ENCODE measurements around the gene SLC66A1.

Gene SLC66A1

GRCh38 chr1:19306941-19307340 lies 5.2 kb upstream of the SLC66A1 start:
- DNase-seq, result no peak

DNA sequence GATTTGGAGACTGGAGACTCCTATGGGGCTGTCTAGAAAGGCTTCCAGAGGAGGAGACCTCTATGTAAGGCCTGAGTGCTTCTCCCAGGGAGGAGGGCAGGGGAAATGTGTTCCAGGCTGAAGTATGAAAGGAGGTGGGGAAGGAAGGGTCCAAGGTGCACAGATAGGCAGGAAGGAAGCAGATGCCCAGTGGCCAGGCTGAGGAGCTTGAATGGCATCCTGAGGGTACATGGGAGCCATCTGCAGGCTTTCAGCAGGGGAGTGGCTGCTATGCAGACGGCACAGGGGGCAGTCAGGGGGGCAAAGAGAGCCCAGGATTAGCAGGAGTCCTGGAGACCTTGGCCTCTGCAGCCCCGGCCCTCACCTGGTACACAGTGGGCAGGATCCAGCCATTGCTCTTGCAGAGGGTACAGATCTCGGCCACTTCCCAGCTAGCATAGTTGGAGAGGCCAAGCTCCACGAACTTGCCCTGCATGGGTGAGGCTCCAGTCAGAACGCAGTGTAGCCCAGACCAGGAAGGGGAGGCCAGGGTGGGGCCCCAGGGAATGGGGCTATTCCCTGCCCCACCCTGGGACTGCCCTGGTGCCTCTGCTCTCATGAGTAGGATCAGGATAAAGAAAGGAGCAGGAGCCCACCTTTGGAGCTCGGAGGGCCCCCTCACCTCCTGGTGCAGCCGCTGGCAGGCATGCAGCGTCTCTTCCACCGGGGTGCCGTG lies 4.2 kb upstream of the SLC66A1 start:
- no peak for DNase-seq

DNA sequence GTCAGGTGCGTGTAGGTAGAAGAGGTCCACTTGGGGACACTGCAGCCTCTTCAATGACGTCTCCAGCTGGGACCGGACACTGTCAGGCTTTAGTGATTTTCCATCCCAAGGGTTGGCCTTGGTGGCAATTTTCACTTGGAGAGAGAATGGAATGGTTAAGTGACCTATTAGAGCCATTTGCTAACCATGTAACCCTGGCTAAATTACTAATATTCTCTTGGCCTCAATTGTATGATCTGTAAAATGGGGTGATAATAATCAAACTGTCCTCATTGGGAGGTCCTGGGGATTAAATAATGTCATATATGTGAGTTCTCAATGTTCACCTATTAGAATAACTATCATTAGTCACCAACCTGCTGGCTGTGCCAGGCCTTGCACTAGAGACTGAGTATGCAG lies 3.6 kb upstream of the SLC66A1 start:
- DNase-seq, result no peak

DNA sequence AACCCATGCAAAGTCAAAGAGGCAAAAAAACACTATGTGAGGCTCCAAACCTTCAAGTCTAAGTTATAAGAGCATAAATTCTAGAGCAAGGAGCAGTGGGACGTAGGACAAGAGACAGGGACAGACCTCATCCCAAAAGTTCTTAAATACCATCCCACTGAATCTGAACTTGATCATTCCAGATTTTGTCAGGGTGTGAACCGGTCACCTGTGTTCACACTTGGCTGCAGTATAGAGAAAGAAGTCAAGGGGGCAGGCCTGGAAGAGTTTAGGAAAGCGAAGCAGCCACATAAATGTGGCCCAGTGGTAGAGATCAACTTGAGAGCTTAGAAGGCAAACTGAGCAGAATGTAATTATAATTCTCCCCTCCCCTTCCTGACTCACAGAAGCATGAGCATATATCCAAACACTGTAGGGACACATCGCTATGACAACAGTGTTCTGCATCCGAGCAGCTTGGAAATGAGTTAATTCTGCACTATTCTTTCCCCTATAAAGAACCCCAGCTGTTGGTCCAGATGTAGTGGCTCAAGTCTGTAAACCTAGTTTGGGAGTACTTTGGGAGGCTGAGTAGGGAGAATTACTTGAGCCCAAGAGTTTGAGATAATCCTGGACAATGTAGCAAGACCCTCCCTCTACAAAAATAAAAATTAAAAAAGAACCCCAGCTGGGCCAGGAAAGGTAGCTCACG lies 2.9 kb upstream of the SLC66A1 start:
- no peak for DNase-seq

DNA sequence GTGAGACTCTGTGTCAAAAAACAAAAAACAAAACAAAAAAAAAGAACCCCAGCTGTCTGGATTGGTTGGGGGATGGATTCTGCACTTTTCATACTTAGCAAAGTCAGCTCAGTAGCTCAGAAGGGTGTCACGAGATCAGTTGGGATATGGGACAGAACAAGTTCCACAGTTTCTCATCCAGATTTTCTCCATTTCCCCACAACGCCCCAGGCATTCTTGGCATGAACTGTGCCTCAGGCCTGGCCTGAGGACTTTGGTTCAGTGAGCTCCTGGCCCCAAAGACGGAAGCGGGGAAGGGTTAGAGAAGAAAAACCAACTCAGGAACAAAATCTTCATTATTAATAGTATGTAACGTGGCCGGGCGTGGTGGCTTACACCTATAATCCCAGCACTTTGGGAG lies 2.1 kb upstream of the SLC66A1 start:
- DNase-seq, result no peak

DNA sequence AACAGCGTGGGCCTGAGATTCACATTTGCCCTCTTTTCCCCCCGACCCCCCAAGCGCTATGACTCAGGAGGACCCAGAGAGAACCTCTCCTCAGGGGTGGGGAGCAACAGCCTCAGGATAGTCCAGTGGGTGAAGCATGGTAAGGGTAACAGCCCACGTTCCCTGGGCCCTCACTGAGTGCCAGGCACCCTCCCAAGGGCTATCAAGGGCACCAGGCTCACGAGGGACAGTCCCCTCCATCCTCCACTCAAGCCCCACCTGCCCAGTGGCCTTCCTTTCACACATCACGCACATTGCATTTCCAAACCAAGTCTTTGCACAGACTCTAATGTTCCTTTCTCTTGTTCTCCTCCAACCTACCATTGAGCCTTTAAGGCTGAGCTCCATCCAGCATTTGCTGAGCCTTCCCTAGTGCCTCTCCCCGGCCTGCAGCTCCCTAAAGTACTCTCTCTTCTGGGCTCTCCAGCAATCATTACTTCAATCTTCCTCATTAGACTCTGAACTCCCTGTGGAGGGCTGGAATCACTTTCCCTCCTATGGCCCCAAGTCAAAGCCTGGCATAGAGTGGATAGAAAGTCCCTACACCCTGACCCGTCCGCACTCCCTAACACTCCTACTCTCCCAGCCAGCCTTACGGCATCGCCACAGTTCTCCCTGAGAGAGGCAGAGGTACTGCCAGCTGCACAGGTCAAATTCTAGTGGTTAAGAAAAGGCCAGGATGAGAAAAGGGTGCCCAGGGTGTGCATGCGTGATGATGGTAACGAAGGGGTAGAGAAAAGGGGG lies 1.2 kb upstream of the SLC66A1 start:
- DNase-seq, result no peak

DNA sequence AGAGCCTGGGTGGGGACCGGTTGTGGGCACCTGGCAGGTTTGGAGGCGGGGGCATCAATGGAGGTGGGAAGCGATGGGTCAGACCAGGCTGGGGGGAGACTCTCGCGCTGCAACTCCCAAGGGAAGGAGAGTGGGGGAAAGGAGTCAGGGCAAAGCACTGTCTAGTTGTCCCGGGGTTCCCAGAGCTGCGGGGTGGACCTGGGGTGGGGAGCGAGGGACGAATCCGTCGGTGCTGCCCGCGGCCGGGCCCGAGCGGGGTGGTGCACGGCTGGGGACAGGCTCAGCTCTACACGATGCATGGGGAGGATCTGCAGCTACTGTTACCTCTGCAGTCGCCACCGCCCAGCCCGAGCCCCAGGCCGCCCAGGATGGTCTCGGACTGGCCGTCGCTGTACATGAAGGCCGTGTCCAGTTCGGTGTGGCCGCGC lies 609 bp upstream of the SLC66A1 start:
- peak; percentile 26 to 28 for DNase-seq

- DNase-seq, result no peak
Measured at GRCh38 chr1:19312782-19313635, 883 bp downstream of the SLC66A1 start.

GRCh38 chr1:19313636-19313959 lies 1.5 kb downstream of the SLC66A1 start:
- DNase-seq, result no peak

GRCh38 chr1:19313961-19314882 lies 2.1 kb downstream of the SLC66A1 start:
- no peak for DNase-seq

DNA sequence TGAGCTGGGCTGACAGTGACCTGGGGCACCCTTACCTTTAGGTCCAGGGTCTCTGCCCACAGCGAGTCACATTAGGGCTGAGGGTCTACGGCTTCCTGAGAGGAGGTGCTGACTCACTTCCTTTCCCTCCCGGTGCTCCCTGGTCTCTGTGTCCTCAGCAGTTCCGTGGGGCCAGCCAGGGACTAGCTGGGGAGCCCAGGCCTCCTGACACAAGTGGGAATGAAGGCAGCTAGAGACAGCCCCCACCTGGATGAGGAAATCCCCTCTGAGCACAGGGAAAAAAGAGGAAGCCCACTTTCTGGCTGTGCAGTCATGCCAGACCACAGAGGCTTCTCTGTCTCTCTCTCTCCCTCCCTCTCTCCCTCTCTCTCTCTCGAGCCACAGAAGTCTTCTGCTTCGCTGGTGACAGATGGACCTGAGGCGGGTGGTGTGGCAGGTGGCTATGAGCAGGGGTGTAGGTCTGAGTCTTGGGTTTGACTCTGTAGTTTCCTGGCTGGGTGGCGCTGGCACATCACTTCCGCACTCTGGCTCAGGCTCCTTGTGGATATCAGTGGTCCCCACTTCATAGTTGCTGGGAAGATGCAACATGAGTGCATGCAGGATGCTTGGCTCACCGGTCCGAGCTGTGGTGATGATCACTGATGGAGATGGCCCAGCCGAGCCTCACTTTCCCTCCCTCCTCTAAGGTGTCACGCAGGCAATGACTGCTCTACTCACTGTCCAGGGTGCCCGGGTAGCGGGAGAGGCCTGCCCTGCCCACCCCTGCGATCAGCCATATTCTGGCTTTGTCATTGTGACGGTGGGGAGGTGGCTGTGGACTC lies 3.5 kb downstream of the SLC66A1 start:
- no peak for DNase-seq

DNA sequence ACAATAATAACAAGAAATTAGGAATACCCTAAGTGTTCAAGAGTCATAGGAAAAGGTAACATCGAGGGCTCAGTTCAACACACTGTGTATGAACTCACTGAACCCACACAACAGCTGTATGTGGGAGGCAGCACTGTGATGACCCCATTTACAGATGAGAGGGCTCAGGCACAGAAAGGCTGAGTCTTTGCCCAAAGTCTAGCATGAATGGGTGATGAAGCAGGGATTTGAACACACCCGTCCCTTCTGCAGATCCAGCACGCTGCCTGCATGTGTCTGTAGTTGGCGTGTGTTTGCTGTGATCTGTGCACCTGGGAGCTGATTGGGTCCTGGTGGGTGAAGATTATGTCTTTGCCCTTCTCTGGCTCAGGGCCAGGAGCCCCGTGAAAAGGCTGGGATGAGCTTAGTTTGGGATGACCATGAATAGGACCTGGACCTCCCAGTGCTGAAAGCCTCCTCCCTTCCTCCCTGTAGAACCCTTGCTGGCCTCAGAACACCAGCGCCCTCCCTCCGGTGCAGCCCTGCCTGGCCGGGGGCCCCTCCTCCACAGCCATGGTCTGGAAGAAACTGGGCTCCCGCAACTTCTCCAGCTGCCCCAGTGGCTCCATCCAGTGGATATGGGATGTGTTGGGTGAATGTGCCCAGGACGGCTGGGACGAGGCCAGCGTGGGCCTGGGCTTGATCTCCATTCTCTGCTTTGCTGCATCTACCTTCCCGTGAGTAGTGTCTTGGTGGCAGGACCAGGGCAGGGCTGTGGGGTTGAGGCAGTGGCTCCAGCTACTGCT lies 5.2 kb downstream of the SLC66A1 start:
- DNase-seq, result no peak

GRCh38 chr1:19319196-19319595 lies 7.1 kb downstream of the SLC66A1 start:
- DNase-seq, result no peak

DNA sequence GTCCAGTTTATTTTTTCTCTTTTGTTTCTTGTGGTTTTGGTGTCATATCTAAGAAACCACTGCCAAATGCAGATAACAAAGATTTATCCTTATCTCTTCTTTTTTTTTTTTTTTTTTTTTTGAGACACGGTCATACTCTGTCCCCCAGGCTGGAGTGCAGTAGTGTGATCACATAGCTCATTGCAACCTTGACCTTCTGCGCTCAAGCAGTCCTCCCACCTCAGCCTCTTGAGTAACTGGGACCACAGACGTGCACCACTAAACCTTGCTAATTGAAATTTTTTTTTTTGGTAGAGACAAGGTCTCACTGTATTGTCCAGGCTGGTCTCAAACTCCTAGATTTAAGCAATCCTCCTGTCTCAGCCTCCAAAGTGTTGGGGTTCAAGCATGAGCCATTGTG lies 8.9 kb downstream of the SLC66A1 start:
- no peak for DNase-seq

DNA sequence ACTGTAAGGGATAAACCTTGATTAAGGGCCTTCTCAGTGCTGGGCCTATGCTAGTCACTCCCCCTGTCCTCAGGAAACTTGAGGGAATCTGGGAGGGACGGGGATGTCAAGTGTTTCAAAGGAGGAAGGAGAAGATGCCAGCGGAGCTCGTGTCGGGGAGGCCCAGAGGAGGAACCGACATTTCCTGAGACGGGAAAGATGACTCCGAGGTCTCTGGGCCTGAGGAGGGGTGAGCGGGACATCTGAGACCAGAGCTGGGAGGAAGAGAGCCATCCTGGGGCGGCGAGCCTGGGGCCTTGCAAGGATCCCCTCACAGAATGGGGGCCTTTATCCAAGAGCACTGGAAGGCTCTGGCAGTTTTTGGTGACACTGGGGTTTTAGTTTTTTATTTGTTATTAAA lies 10.4 kb downstream of the SLC66A1 start:
- DNase-seq, result no peak

- no peak for DNase-seq
Measured at GRCh38 chr1:19323987-19324664, 12.0 kb downstream of the SLC66A1 start.

DNA sequence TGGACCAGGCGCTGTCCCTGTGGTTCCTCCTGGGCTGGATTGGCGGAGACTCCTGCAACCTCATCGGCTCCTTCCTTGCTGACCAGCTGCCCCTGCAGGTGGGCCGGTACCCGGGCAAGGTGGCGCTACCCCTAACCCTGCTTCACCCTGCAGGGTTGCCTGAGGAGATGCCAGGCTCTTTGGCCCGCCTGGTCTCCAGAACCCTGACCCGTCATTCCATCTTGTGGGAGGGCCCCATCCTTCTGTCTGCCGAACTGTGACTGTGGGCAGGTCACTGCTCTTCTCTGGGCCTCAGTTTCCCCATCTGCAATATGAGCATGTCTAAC lies 12.5 kb downstream of the SLC66A1 start:
- no peak for DNase-seq

- DNase-seq, result no peak
Measured at GRCh38 chr1:19325368-19325957, 13.3 kb downstream of the SLC66A1 start.
